Gastroesophageal sphincter (tissue), 4 donors: Measurements from ENCODE around the gene TERC. TPM values are rescaled to one million over a fixed set of nuclear protein-coding genes. Genes with fewer than 3 reads are reported as not detected.
A peak's percentile ranks its signal among the peaks of the same experiment; 100 is the strongest.

ENCODE experiments used
- ATAC-seq: fragments of 150-250 bp; one replicate; pipeline ENCODE4 v1.9.1; 2016; ENCODE audit warnings: mild to moderate bottlenecking, moderate library complexity
- H3K27ac ChIP-seq, 4 donors: fragments of 200-600 bp; sonication (generic) in 3 of 4; 1 replicate in 3 of 4; 2 replicates in 1 of 4; pipeline ENCODE4 v1.5.1; 2016 to 2019
- H3K27me3 ChIP-seq: fragments of 200-600 bp; sonication (generic); one replicate; pipeline ENCODE4 v1.5.1; 2019
- H3K36me3 ChIP-seq, 2 donors: fragments of 200-600 bp; sonication (generic); one replicate each; pipeline ENCODE4 v1.5.1; 2019; ENCODE audit warnings: control low read depth in 1 of 2
- H3K4me1 ChIP-seq, 3 donors: fragments of 200-600 bp; sonication (generic); 1 replicate in 2 of 3; 2 replicates in 1 of 3; pipeline ENCODE4 v1.5.1; 2016 to 2019; ENCODE audit warnings: control low read depth in 2 of 3
- H3K4me3 ChIP-seq, 2 donors: fragments of 200-600 bp; sonication (generic); one replicate each; pipeline ENCODE4 v1.5.1; 2019; ENCODE audit warnings: mild to moderate bottlenecking in 1 of 2, moderate library complexity in 1 of 2
- H3K9me3 ChIP-seq, 3 donors: fragments of 200-600 bp; sonication (generic); one replicate each; pipeline ENCODE4 v1.5.1; 2017 to 2019; ENCODE audit warnings: control low read depth in 2 of 3
- CTCF ChIP-seq, 4 experiments: fragments of 200-600 bp in 2 of 4; fragments of 450-650 bp in 2 of 4; sonication (generic) in 1 of 4; IDR thresholded peaks; one replicate each; pipeline ENCODE4 v1.5.1; 2017 to 2019; ENCODE audit warnings: antibody characterized with exemption in 4 of 4, mild to moderate bottlenecking in 2 of 4, moderate library complexity in 2 of 4
- EP300 ChIP-seq: sonication (generic); formaldehyde crosslinking; IDR thresholded peaks from one replicate; pipeline ENCODE4 v1.6.1; 2017; ENCODE audit warnings: antibody characterized with exemption, mild to moderate bottlenecking
- POLR2A ChIP-seq, 2 donors: fragments of 450-650 bp; IDR thresholded peaks; one replicate each; pipeline ENCODE4 v1.6.1; 2017; ENCODE audit warnings: antibody characterized with exemption in 2 of 2, mild to moderate bottlenecking in 2 of 2, moderate library complexity in 1 of 2
- POLR2AphosphoS5 ChIP-seq: sonication (generic); formaldehyde crosslinking; IDR thresholded peaks from one replicate; pipeline ENCODE4 v1.6.1; 2017; ENCODE audit warnings: antibody characterized with exemption
- WGBS, 2 donors: methylation state at CpG; one replicate each; pipeline ENCODE4 v1.1.5; 2018; ENCODE audit warnings: low coverage in 1 of 2; 5-methylcytosine and 5-hydroxymethylcytosine counted together
- total RNA-seq, 4 donors: library from RNA; depleted of rRNA; stranded (reverse); fragments of >200 nt; gene quantifications; one replicate each; pipeline ENCODE4 v1.1.0, GENCODE V29; 2016

Gene TERC
- total RNA-seq, 4 donors from 2014 or later = 25.5 to 97.1 (median 38.6) TPM

DNA sequence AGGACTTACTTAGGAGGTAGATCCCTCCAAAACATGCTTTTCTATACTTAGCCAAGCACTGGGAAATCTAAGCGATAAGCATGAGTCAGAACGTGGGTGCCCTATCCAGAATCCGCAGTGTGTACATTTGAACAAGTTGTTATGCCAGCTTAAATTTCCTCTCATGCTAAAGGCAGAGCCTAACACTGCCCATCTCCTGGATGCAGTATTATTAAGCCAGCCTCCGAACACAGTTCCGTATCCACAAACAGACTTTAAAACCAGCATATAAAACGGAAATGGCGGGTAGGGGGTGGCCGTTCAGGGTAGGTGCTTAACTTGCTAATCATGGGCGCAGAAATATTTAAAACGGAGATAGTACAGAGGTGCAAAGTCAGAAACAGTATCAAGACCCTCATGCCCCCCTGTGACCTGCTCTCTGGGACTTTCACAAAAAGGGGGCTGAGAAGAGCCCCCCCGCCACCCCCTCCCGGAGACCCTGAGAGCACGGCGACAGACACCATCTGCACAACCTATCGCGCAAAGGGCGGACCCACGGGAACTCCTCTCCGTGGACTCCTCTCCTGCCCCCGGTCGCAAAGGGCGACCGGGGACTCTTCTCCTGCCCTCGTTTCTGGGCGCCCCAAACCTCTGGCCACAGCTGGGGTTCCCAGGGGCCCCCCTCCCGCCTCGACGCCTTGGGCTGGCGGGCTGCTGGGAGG lies 46.9 kb upstream of the TERC start:
- ATAC-seq = peak; percentile 55
- Histone ChIP-seq H3K9me3 (peaks cover 0 to 5% (median 0%) of the 10 kb centered on the region in 3 donors), H3K4me3 (peak overlapping the region; percentile 82 to 91), H3K27ac (peak overlapping the region; percentile 44 to 85 (median 79)), H3K36me3 (no peaks in the 10 kb centered on the region), H3K4me1 (peaks cover 0 to 45% (median 11%) of the 10 kb centered on the region in 3 donors), H3K27me3 (no peaks in the 10 kb centered on the region)
- TF ChIP-seq POLR2AphosphoS5 (no peak), POLR2A (IDR thresholded peaks at IDR 0.05) (no peak), CTCF (IDR thresholded peaks at IDR 0.05) (no peak), EP300 (no peak)
- 3 to 9% methylated on average over 10 of the region's 29 CpGs for WGBS, 2 donors

DNA sequence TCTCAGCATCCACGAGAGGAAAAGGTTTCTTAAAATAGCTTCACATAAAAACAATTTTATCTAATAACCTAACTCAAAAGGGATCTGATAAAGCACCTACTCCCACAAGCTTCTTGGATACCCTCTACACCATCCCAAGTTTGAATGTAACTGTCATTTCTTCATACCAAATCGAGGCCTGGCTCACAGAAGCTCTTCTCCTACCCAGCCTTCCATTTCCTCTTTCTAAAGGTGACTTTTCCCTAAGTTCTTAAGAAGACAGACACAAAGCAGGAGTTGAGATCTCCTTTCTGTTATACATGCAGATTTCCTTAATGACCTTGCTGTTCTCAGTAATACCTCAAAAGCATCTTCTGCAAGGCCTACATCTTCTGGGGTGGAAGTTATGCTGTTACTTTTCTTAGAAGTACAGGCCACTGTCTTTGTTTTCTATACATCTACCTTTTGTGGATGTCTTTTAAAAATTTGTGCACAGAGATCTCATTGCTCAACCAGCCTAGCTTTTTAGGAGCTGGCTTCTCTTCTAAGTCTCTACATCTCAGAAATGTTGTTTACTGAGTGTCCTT lies 44.5 kb upstream of the TERC start:
- Histone ChIP-seq H3K4me1 (peaks cover 0 to 45% (median 11%) of the 10 kb centered on the region in 3 donors), H3K27ac (no peak overlapping the region), H3K9me3 (no peaks in the 10 kb centered on the region), H3K27me3 (no peaks in the 10 kb centered on the region), H3K4me3 (no peak overlapping the region), H3K36me3 (peaks cover 0 to under 1% of the 10 kb centered on the region in 2 donors)
- no peak for TF ChIP-seq POLR2AphosphoS5
- TF ChIP-seq CTCF (IDR thresholded peaks at IDR 0.05) = no peak
- TF ChIP-seq POLR2A (IDR thresholded peaks at IDR 0.05) = no peak
- no peak for TF ChIP-seq EP300
- no peak for ATAC-seq
- WGBS, 2 donors = 20 to 25% methylated on average over 2 of the region's 2 CpGs

DNA sequence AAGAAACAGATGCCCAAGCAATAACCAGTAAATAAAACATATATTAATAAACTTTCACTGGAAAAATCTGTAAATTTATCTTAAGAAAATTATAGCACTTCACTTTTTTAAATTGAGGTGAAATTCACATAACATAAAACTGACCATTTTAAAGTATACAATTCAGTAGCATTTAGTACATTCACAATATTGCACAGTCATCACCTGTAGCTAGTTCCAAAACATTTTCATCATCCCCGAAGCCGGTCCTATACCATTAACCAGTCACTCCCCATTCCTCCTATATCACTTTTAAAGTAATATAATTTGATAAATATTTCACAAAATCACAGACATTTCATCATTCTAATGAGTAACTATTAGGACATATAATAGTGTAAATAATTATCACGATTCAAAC lies 39.8 kb upstream of the TERC start:
- H3K4me1 ChIP-seq = peaks cover 0 to 9% (median 0%) of the 10 kb centered on the region in 3 donors
- ATAC-seq = no peak
- WGBS, 2 donors = 94 to 98% methylated on average over 3 of the region's 3 CpGs
- H3K4me3 ChIP-seq = no peak overlapping the region
- peaks cover 0 to 25% of the 10 kb centered on the region in 2 donors for H3K36me3 ChIP-seq
- no peak overlapping the region for H3K27ac ChIP-seq
- H3K9me3 ChIP-seq = no peaks in the 10 kb centered on the region
- no peaks in the 10 kb centered on the region for H3K27me3 ChIP-seq
- TF ChIP-seq POLR2A (IDR thresholded peaks at IDR 0.05) = no peak
- TF ChIP-seq CTCF (IDR thresholded peaks at IDR 0.05) = no peak

DNA sequence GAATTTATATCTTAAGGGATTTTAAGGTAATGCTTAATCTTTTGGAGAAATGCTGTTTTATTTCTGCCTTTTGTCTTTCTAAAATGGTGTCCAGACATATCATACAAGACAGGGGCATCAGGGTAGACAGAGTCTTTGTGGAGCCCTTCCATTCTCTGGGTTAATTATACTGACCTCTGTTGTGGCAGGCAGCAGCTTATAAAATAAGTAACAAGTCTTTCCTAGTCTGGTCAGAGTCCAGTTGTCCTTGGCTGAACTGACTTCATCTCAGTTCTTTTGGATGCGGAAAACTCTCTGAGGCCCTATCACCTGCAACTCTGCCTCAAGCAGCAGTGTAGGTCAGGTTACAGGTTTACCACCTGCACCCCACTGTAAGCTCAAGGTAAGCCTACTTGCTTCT lies 27.5 kb upstream of the TERC start:
- 100% methylated on average over 1 of the region's 1 CpG for WGBS, 2 donors
- ATAC-seq = no peak
- no peak overlapping the region for H3K4me3 ChIP-seq

More for the DNA sequence above, 27.5 kb upstream of the TERC start:
- no peak for TF ChIP-seq POLR2A (IDR thresholded peaks at IDR 0.05)
- TF ChIP-seq EP300 = no peak
- TF ChIP-seq CTCF (IDR thresholded peaks at IDR 0.05) = no peak
- TF ChIP-seq POLR2AphosphoS5 = no peak
- no peak overlapping the region for H3K27ac ChIP-seq
- H3K4me1 ChIP-seq = no peaks in the 10 kb centered on the region
- H3K9me3 ChIP-seq = no peaks in the 10 kb centered on the region
- peaks cover 0 to 52% of the 10 kb centered on the region in 2 donors for H3K36me3 ChIP-seq
- no peaks in the 10 kb centered on the region for H3K27me3 ChIP-seq
